Retina (tissue), 1 donor: ENCODE measurements around the gene MUC4.
"Not testable (repeated sequence)": the region's sequence is repeated elsewhere in the genome, so short reads cannot be mapped to it uniquely, and the experiment has no call there.

Experiments
- DNase-seq: peaks from one replicate; pipeline ENCODE4 v3.0.0-alpha.2; 2016

MUC4 gene

DNA sequence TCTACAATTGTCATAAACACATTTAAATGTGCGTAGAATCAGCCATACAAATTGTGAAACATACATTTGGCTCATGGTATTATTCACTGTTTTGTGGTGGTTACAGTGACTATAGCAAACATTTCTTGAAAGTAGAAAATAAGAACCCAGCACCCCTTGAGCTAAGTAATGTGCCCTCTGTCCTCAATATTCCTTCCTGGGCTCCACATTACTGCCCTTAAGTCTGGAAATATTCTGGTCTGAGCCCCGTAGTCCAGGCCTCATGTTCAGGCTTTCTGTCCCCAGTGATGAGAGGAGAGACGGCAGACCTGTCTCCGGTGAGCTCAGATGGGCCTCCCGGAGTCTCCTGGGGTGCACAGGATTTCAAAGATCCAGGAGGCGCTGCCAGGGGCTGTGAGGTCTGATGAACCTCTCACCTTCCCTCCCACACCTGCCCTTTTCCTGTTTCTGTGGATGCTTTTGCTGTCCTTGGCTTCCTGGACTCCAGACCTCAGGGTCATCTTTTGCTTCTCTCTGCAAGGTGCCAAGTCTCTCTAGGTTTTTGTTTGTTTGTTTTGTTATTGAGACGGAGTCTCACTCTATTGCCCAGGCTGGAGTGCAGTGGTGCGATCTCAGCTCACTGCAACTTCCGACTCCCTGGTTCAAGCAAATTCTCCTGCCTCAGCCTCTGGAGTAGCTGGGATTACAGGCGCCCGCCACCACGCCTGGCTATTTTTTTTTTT is 99.8 kb downstream of the MUC4 start:
- DNase-seq, result no peak

DNA sequence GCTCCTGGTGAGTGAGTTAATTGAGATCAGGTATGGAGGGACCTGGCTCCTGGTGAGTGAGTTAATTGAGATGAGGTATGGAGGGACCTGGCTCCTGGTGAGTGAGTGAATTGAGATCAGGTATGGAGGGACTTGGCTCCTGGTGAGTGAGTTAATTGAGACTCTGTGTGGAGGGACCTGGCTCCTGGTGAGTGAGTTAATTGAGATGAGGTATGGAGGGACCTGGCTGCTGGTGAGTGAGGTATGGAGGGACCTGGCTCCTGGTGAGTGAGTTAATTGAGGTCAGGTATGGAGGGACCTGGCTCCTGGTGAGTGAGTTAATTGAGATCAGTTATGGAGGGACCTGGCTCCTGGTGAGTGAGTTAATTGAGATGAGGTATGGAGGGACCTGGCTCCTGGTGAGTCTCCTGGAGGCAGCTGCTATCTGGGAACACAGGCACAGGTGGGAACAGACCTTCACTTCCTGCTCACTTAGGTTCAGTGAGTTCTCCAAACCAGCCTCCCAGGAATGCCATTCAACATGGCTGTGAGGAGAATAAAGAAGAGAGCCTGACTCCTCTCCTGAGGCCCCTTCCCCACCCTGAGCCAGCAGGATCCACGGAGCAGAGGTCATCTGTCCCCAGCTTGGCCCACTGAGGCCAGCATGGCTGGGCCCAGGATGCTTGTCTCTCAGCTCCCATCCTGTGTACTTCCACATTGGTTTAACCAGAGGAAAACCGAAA is 100.5 kb downstream of the MUC4 start:
- DNase-seq, result not testable (repeated sequence)

DNA sequence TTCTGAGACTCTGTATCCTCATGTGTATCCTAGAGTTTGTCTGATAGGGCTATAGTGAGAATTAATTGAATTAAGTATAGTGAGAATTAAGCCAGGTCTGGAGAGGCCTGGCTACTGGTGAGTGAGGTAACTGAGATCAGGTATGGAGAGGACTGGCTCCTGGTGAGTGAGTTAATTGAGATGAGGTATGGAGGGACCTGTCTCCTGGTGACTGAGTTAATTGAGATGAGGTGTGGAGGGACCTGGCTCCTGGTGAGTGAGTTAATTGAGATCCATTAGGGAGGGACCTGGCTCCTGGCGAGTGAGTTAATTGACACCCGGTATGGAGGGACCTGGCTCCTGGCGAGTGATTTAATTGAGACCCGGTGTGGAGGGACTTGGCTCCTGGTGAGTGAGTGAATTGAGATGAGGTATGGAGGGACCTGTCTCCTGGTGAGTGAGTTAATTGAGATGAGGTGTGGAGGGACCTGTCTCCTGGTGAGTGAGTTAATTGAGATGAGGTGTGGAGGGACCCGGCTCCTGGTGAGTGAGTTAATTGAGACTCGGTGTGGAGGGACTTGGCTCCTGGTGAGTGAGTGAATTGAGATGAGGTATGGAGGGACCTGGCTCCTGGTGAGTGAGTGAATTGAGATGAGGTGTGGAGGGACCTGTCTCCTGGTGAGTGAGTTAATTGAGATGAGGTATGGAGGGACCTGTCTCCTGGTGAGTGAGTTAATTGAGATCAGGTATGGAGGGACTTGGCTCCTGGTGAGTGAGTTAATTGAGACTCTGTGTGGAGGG is 101.4 kb downstream of the MUC4 start:
- DNase-seq, result not testable (repeated sequence)

DNA sequence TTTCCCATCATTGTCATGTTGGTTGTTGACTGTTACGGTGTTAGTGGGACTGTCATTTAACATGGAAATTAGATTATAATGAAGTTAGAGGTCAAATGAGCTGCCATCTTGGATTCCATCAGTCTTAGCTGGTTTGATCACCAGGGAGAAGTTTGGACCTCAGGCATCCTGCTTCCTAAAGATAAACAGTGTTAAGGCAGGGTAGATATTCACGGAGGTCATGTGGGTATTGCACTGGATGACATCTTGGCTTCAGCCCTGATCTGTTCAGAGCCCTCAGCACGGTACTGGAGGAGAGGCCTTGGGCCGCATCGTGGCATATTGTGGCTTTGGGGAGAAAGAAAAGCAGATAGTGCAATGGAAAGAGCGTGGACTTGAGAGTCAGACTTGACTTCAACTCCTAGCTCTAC is 102.0 kb downstream of the MUC4 start:
- no peak for DNase-seq

DNA sequence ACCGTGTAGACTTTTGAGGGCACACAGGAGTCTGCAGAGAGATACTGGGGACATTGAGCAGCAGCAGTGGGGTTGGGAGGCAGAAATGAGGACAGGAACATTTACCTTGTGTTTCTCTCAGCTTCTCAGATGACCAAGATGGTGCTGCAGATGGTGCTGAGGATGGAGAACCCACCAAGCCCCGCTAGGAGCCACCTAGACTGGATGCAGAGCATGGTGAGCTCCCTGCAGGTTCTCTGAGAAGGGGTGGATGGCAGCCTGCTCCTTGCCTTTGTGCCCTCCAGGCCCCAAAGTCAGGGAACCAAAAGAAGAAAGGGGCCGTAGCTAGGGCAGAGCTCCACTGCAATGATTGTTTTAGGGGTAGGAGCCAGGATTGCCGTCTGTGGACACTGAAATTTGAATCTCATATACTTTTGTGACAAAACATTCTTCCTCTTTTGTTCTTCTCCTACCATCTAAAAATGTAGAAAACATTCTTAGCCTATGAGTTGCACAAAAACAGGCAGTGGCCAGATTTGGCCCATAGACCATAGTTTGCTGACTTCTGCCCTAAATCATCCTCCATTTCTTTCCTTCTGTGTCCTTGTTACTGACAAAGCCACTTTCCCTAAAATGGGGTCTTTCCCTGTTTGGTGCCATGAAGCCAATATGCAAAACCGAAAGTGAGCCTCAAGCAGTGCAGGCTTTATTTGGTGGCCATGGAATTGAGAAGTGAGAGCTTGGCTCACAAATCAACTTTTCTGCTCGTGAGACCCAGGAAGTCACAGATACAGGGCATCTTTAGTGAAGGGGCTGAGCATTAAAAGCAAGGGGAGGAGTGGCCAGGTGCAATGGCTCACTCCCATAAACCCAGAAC is 102.9 kb downstream of the MUC4 start:
- no peak for DNase-seq

DNA sequence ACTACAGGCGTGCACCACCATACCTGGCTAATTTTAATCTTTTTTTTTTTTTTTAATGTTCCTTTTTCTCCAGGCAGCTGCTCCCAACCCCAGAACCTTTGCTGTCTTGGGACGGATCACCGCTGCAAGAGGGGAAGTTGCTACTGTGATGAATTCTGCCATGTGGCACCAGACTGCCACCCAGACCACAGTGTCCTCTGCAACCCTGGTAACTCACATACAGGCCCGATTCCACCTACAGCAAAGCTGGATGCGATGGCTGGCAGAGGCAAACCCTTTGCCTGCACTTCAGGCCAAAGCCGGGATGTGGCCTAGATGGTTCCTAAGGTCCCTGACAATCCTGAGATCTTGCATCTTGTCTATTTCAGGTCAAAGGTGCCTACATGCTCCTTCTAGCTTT is 103.7 kb downstream of the MUC4 start:
- no peak for DNase-seq

DNA sequence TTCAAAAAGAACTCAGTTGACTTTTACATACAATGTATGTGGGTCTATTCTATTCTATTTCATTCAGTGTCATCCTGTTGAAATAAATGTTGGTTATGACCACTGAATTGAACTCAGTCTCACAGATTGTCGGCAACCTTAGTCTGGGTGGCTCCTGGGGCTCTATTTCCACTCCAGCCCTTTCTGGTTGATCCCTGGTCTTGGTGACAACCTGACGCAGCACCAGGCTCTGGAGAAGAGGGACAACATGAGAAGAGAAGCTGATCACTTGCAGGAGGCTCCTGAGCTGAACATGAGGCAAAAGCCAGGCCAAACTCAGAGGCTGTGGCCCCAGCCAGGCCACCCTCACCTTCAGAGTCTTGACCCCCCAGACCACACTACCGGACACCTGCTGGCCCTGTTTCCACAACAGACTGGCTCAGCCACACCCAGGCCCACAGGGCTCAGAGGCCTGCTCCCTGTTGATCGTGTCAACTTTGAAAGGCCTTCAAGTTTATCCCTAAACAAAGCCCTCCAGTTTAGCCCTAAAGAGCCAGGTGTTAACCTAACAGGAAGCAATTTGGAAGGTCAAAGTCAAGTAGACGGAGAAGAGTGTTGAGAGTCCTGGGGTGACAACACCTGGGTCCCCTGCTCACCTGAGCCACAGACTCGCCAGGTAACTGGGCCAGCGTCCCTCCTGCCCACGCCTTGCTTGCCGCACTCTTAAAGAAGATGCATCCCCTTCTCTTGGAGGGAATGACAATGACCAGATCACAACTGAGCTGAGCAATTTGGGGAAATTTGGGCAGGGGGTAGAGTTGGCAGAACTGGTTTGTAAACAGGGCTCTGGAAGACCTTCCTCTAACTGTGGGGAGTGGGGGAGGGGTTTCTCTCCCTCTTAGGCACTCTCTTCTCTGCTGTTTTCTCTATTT is 106.4 kb downstream of the MUC4 start:
- DNase-seq, result no peak

DNA sequence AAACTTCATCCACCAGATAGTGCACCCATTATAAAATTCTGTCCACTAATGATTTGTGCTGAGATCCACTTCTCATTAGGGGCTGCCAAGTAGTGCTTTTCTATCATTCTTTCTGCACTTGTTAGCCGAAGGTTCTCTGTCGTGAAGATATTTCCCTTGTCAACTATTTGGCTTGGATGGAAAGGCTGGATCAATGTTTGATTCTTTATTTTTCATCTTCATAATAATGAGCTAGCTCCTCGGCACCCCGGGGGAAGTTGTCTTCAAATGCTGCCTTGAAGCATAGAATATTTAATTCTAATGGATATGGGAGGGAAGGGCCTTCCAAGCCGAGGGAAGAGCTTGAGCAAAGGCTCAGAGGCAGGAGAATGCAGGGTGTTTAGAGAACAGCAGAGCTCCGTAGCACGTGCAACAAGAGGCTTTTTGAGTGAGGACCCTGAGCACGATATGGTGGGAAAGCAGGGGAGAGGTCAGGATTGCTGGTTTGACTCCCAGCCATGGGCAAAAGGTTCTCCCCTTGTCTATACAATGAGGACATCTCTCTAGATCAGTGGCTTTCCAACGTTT is 107.2 kb downstream of the MUC4 start:
- DNase-seq, result no peak

DNA sequence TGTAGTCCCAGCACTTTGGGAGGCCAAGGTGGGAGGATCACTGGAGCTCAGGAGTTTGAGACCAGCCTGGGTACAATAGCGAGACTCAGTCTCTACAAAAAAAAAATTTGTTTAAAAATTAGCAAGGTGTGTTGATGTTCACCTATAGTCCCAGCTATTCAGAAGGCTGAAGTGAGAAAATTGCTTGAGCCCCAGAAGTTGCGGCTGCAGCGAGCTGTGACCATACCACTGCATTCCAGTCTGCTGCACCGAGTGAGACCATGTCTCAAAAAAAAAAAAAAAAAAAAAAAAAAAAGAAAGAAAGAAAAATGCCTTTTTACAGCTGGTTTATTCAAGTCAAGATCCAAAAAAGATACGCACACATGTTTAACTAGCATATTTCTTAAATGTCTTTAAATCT is 108.0 kb downstream of the MUC4 start:
- DNase-seq, result no peak

DNA sequence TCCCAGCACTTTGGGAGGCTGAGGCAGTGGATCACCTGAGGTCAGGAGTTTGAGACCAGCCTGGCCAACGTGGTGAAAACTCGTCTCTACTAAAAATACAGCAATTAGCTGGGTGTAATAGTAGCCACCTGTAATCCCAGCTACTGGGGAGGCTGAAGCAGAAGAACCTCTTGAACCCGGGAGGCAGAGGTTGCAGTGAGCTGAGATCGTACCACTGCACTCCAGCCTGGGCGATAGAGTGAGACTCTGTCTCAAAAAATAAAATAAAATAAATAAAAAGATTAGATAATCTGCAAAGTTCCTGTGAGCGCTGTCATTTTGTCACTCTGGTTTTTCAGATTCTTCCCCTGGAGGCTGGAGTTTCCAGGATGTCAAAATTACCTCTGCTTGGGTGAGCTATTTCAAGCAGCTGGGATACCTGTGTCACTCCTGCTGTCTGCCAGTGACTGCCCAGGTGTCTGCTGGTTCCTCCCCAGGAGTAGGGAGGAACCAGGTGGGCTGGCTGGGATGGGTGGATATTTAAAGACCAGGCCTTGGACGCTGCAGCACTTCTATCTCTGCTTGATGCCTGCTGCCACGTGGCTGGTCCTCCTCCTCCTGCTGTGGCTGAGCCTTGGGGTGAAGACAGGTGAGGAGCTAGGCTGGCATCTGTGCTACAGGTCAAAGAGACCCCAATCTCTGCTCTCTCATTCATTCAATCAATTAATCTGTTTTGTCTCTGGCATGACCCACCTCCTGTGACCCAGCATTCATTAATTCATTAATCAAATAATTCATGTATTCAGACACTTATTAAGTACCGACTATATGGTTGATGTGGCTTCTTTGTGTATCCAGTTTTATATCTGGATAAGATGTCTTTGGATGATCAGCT is 110.5 kb downstream of the MUC4 start:
- DNase-seq, result no peak

DNA sequence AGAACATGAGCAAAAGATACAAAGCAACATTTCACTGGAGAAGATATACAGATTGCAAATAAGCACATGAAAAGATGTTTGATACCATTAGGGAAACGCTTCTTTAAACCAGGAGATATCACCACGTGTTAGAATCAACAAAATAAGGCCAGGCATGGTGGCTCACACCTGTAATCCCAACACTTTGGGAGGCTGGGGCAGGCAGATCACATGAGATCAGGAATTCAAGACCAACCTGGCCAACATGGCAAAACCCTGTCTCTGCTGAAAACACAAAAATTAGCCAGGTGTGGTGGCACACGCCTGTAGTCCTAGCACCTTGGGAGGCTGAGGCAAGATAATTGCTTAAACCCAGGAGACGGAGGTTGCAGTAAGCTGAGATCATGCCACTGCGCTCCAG is 111.4 kb downstream of the MUC4 start:
- DNase-seq, result no peak

DNA sequence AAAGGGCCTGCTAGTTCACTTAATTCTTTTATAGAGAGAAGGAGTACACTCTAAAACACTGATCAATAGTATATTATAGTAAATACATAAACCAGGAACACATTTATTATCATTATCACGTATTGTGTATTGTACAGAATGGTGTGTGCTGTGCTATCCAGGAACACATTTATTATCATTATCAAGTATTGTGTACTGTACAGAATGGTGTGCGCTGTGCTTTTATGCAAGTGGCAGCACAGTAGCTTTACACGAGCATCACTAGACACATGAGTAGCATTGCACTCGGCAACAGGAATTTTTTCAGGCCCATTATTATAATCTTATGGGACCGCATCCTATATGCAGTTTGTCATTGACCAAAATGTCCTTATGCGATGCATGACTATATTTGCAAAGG is 111.9 kb downstream of the MUC4 start:
- DNase-seq, result no peak

DNA sequence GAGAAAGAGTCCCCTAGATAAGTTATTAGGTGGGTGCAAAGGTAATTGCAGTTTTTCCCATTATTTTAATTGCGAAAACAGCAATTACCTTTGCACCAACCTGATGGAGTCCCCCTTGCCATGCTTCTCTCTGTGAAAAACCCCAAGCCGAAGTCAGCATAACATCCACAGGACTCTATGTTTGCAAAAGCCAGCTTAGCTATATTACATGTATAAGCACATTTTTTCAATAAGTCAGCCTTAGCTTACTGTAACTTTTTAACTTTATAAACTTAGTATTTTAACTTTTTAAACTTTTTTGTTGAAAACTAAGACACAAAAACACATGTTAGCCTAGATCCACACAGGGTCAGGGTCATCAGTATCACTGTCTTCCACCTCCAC is 112.3 kb downstream of the MUC4 start:
- no peak for DNase-seq

DNA sequence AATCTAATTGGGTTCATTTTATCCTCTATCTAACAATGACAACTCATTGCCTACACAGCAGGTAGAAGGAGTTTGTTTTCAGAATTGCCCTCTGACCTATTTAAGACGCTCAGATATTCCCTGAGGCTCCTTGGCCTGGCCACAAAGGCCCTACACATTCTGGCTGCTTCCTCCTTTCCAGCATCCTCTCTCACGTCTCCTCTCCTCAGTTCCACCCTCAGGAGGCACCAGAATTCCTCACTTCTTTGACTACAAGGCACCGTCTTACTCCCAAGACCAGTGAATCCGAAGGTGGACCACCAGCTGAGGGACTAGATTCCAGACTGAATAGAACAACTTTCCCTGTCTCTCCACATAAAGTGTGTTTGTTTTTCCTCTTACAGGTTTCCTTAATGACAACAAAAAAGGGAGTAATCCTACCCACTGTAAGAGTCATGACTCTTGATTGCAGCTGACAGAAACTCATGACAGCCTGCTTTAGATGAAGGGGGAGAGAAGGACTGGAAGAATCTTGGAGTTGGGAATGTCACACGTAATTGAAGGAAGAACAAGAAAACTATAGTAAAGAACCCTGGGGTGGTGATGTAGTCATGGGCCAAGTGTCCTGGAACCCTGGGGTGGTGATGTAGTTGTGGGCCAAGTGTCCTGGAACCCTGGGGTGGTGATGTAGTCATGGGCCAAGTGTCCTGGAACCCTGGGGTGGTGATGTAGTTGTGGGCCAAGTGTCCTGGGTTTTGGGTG is 112.9 kb downstream of the MUC4 start:
- DNase-seq, result peak; percentile 36

DNA sequence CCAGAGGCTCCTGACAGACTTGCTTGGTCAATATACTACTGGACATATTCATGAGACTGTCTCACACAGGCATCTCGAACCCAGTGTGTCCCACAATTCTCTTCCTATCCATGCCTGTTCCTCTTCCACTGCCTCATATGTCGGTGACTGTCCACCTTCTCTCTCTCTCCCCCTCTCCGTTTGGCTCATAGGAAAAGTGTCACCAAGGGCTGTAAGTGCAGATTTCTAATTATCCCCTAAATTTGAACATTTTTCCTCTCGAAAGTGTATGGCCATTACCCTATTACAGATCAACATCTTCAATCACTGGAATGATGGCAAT is 113.4 kb downstream of the MUC4 start:
- no peak for DNase-seq

DNA sequence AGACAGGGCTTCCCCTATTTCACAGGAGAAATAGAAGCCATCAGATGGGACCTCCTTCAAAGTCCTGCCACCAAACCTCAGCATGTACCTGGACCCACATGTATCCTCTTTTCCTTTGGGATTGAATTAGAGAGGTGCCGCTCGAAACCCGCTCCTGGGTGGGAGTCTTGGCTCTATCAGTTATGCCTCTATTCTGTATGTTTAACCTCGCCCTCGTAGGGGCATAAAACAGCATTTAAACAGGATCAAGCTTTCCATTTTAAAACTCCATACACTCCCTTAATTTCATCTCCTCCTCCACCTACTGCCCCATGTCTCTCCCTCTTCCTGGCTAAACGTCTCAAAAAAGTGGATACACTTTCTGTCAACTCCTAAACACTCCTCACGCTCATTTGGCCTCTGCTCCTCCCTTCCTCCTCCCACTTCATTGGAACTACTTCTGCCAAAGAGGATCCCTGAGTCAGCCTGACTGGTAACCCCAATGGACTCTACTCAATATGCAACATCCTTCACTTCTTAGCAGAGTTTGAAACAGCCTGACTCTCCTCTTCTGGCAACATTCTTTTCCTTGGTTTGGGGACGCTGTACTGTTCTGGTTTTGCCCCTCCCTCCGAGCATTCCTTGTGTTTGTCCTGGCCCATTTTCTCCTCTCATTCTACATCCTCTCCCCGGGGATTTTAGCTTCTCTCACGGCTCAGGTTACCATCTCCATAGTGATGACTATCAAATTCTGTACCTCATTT is 114.0 kb downstream of the MUC4 start:
- DNase-seq, result no peak
